IPS-18c (cell line): ENCODE measurements around the gene RNH1.

Experiments used
- H3K4me3 ChIP-seq: 2 replicates; pipeline ENCODE4 v1.7.0; 2013; ENCODE audit warnings: low read depth, mild to moderate bottlenecking, low read length, moderate library complexity; ENCODE audit not compliant: insufficient read depth
- H3K9me3 ChIP-seq: one replicate; pipeline ENCODE4 v1.6.1; 2013; ENCODE audit warnings: mild to moderate bottlenecking, low read length, moderate library complexity; ENCODE audit not compliant: control insufficient read depth, insufficient read depth

Gene RNH1

GRCh38 chr11:494761-495536 lies 12.1 kb downstream of the RNH1 start:
- no peak overlapping the region for H3K4me3 ChIP-seq
- peaks cover 6% of the 10 kb centered on the region for H3K9me3 ChIP-seq

- Histone ChIP-seq H3K4me3 (no peak overlapping the region), H3K9me3 (peaks cover 2% of the 10 kb centered on the region)
Observed at GRCh38 chr11:492427-493226, 14.4 kb downstream of the RNH1 start.

- Histone ChIP-seq H3K4me3 (no peak overlapping the region), H3K9me3 (no peaks in the 10 kb centered on the region)
Observed at GRCh38 chr11:491358-491757, 15.7 kb downstream of the RNH1 start.

- no peaks in the 10 kb centered on the region for H3K9me3 ChIP-seq
- no peak overlapping the region for H3K4me3 ChIP-seq
Observed at GRCh38 chr11:490930-491260, 16.1 kb downstream of the RNH1 start.

GRCh38 chr11:490186-490929 lies 16.7 kb downstream of the RNH1 start:
- no peaks in the 10 kb centered on the region for H3K9me3 ChIP-seq
- H3K4me3 ChIP-seq = no peak overlapping the region

GRCh38 chr11:489610-490185 lies 17.3 kb downstream of the RNH1 start:
- no peak overlapping the region for H3K4me3 ChIP-seq
- no peaks in the 10 kb centered on the region for H3K9me3 ChIP-seq

- Histone ChIP-seq H3K9me3 (no peaks in the 10 kb centered on the region), H3K4me3 (no peak overlapping the region)
Observed at GRCh38 chr11:488992-489391, 18.1 kb downstream of the RNH1 start.

- Histone ChIP-seq H3K9me3 (no peaks in the 10 kb centered on the region), H3K4me3 (no peak overlapping the region)
Observed at GRCh38 chr11:488579-488978, 18.5 kb downstream of the RNH1 start.

GRCh38 chr11:488062-488461 lies 19.0 kb downstream of the RNH1 start:
- H3K4me3 ChIP-seq = no peak overlapping the region
- no peaks in the 10 kb centered on the region for H3K9me3 ChIP-seq

- Histone ChIP-seq H3K4me3 (no peak overlapping the region), H3K9me3 (no peaks in the 10 kb centered on the region)
Observed at GRCh38 chr11:487571-488021, 19.4 kb downstream of the RNH1 start.

- Histone ChIP-seq H3K9me3 (no peaks in the 10 kb centered on the region), H3K4me3 (no peak overlapping the region)
Observed at GRCh38 chr11:486189-486588, 20.9 kb downstream of the RNH1 start.

- Histone ChIP-seq H3K4me3 (no peak overlapping the region), H3K9me3 (no peaks in the 10 kb centered on the region)
Observed at GRCh38 chr11:484616-485015, 22.4 kb downstream of the RNH1 start.

GRCh38 chr11:479311-479710 lies 27.7 kb downstream of the RNH1 start:
- Histone ChIP-seq H3K9me3 (no peaks in the 10 kb centered on the region), H3K4me3 (no peak overlapping the region)

GRCh38 chr11:477052-477715 lies 29.9 kb downstream of the RNH1 start:
- Histone ChIP-seq H3K9me3 (no peaks in the 10 kb centered on the region), H3K4me3 (no peak overlapping the region)

GRCh38 chr11:476416-476815 lies 30.6 kb downstream of the RNH1 start:
- no peak overlapping the region for H3K4me3 ChIP-seq
- H3K9me3 ChIP-seq = no peaks in the 10 kb centered on the region

- Histone ChIP-seq H3K9me3 (no peaks in the 10 kb centered on the region), H3K4me3 (no peak overlapping the region)
Observed at GRCh38 chr11:475941-476340, 31.1 kb downstream of the RNH1 start.

GRCh38 chr11:474914-475506 lies 32.0 kb downstream of the RNH1 start:
- H3K9me3 ChIP-seq = no peaks in the 10 kb centered on the region
- H3K4me3 ChIP-seq = no peak overlapping the region
